Endodermal cell (in vitro differentiated cells): ENCODE results near the gene AP1AR. TPM values are rescaled to one million over a fixed set of nuclear protein-coding genes. Genes with fewer than 3 reads are reported as not detected.

Experiments
- DNase-seq: peaks from one replicate; pipeline ENCODE4 v3.0.0-alpha.2; 2017
- H3K27ac ChIP-seq: 2 replicates; pipeline ENCODE4 v1.5.1; 2013; ENCODE audit warnings: mild to moderate bottlenecking, low read depth, low read length, moderate library complexity
- H3K27me3 ChIP-seq: 2 replicates; pipeline ENCODE4 v1.6.1; 2013; ENCODE audit warnings: mild to moderate bottlenecking, low read length, moderate library complexity; ENCODE audit not compliant: insufficient read depth, control insufficient read depth, poor library complexity, severe bottlenecking
- H3K36me3 ChIP-seq: 2 replicates; pipeline ENCODE4 v1.7.0; 2013; ENCODE audit warnings: mild to moderate bottlenecking, low read length, moderate library complexity; ENCODE audit not compliant: control insufficient read depth, insufficient read depth
- H3K4me1 ChIP-seq: one replicate; pipeline ENCODE4 v1.7.0; 2013; ENCODE audit warnings: low read length; ENCODE audit not compliant: control insufficient read depth, insufficient read depth
- H3K4me3 ChIP-seq: 2 replicates; pipeline ENCODE4 v1.5.1; 2013; ENCODE audit warnings: mild to moderate bottlenecking, low read length, moderate library complexity
- H3K9ac ChIP-seq: 2 replicates; pipeline ENCODE4 v1.6.1; 2013; ENCODE audit warnings: mild to moderate bottlenecking, low read length, moderate library complexity; ENCODE audit not compliant: poor library complexity, severe bottlenecking; ENCODE audit errors: extremely low read depth
- H3K9me3 ChIP-seq: 2 replicates; pipeline ENCODE4 v1.6.1; 2013; ENCODE audit warnings: mild to moderate bottlenecking, low read length, moderate library complexity; ENCODE audit not compliant: control insufficient read depth
- H3K27ac Mint-ChIP-seq: 2 replicates; pipeline ENCODE4 v1.8.0; 2020; ENCODE audit warnings: mixed read lengths
- H3K27me3 Mint-ChIP-seq: 2 replicates; pipeline ENCODE4 v1.8.0; 2021; ENCODE audit warnings: mild to moderate bottlenecking, mixed read lengths; ENCODE audit not compliant: insufficient read depth
- H3K36me3 Mint-ChIP-seq: 2 replicates; pipeline ENCODE4 v1.8.0; 2020; ENCODE audit warnings: low read depth, mixed read lengths
- H3K4me1 Mint-ChIP-seq: 2 replicates; pipeline ENCODE4 v1.8.0; 2020; ENCODE audit warnings: mixed read lengths
- H3K4me3 Mint-ChIP-seq: 2 replicates; pipeline ENCODE4 v1.8.0; 2020; ENCODE audit warnings: mild to moderate bottlenecking, moderate library complexity, mixed read lengths
- H3K9me3 Mint-ChIP-seq: 2 replicates; pipeline ENCODE4 v1.8.0; 2020; ENCODE audit warnings: mild to moderate bottlenecking, mixed read lengths
- WGBS, 2 experiments: methylation state at CpG; one replicate each; pipeline versions ENCODE4 v1.1.5 to v1.1.7; 2013; ENCODE audit warnings: missing lambda C conversion rate in 2 of 2, mixed read lengths in 1 of 2; ENCODE audit not compliant: insufficient coverage in 1 of 2, insufficient read length in 1 of 2; 5-methylcytosine and 5-hydroxymethylcytosine counted together
- total RNA-seq, 2 donors: library from RNA; stranded (reverse); fragmentation: NEBNext Ultra II Directional in 1 of 2; extraction: Animal tissue kit (Norgen Biotek cat#: 25700) in 1 of 2; gene quantifications; 2 replicates in 1 of 2; 3 replicates in 1 of 2; pipeline ENCODE4 v1.2.1, GENCODE V29; 2021
- TF ChIP-seq, protein P1 (sequence below): fragments of 200-600 bp; sonication (generic); conservative IDR thresholded peaks from 2 replicates; pipeline ENCODE4 v1.5.0; 2021; ENCODE audit warnings: antibody characterized with exemption, mild to moderate bottlenecking

Gene AP1AR
- total RNA-seq, 2 donors from 2014 or later = 22.7 to 24.8 TPM

- Mint-ChIP-seq H3K4me3 (no peak overlapping the region), H3K9me3 (no peaks in the 10 kb centered on the region), H3K36me3 (no peaks in the 10 kb centered on the region), H3K4me1 (peaks cover 3% of the 10 kb centered on the region), H3K27me3 (no peaks in the 10 kb centered on the region), H3K27ac (no peak overlapping the region)
- no peak for DNase-seq
- Histone ChIP-seq H3K4me3 (no peak overlapping the region), H3K4me1 (no peaks in the 10 kb centered on the region), H3K9me3 (no peaks in the 10 kb centered on the region), H3K9ac (no peak overlapping the region), H3K27me3 (no peaks in the 10 kb centered on the region), H3K36me3 (no peaks in the 10 kb centered on the region), H3K27ac (no peak overlapping the region)
- TF ChIP-seq, protein P1, sequence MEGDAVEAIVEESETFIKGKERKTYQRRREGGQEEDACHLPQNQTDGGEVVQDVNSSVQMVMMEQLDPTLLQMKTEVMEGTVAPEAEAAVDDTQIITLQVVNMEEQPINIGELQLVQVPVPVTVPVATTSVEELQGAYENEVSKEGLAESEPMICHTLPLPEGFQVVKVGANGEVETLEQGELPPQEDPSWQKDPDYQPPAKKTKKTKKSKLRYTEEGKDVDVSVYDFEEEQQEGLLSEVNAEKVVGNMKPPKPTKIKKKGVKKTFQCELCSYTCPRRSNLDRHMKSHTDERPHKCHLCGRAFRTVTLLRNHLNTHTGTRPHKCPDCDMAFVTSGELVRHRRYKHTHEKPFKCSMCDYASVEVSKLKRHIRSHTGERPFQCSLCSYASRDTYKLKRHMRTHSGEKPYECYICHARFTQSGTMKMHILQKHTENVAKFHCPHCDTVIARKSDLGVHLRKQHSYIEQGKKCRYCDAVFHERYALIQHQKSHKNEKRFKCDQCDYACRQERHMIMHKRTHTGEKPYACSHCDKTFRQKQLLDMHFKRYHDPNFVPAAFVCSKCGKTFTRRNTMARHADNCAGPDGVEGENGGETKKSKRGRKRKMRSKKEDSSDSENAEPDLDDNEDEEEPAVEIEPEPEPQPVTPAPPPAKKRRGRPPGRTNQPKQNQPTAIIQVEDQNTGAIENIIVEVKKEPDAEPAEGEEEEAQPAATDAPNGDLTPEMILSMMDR = no peak
- 83 to 100% methylated on average over 1 of the region's 1 CpG for WGBS, 2 experiments
Measured at GRCh38 chr4:112199041-112199440, 32.5 kb upstream of the AP1AR start.

DNA sequence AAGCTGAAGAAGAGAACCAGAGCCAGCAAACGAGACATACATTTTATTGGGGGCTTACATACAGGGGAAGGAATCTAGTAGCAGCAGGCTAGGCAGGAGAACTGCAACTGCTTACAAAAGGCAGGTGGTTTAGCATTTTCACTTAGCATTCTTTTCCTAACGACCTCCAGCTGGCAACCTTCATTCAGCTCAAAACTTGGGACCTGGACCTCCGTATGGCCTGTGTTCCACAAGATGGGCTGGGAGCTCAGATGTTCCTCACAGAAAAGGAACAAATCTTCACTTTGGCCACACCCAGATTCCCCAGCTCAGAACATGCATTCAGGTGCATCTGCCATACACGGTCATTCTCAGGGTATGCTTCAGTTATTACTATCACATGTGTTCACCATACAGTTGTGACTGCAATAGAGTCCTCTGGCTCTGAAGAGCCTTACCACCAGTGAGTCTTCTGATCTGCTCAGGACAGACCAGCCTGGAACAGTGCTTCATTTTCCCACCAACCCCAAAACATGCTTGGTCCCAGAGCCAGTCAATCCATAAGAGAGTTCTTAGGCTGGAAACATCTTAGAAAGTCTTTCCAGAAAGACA, 29.6 kb upstream of the AP1AR start:
- no peaks in the 10 kb centered on the region for H3K9me3 ChIP-seq
- H3K9me3 Mint-ChIP-seq = no peaks in the 10 kb centered on the region
- no peaks in the 10 kb centered on the region for H3K4me1 ChIP-seq
- H3K27me3 Mint-ChIP-seq = no peaks in the 10 kb centered on the region
- H3K4me3 Mint-ChIP-seq = no peak overlapping the region
- H3K9ac ChIP-seq = no peak overlapping the region
- no peaks in the 10 kb centered on the region for H3K27me3 ChIP-seq
- 71 to 80% methylated on average over 3 to 4 of the region's 4 CpGs for WGBS, 2 experiments
- no peaks in the 10 kb centered on the region for H3K36me3 Mint-ChIP-seq
- no peak overlapping the region for H3K27ac ChIP-seq
- DNase-seq = no peak
- peaks cover 1% of the 10 kb centered on the region for H3K4me1 Mint-ChIP-seq
- no peaks in the 10 kb centered on the region for H3K36me3 ChIP-seq
- TF ChIP-seq, protein P1 = no peak
- no peak overlapping the region for H3K4me3 ChIP-seq
- H3K27ac Mint-ChIP-seq = no peak overlapping the region

- no peak overlapping the region for H3K4me3 ChIP-seq
- TF ChIP-seq, protein P1 = no peak
- H3K27me3 ChIP-seq = no peaks in the 10 kb centered on the region
- H3K27ac Mint-ChIP-seq = no peak overlapping the region
- no peak for DNase-seq
- no peaks in the 10 kb centered on the region for H3K36me3 ChIP-seq
- H3K4me1 ChIP-seq = no peaks in the 10 kb centered on the region
- H3K9me3 Mint-ChIP-seq = no peaks in the 10 kb centered on the region
- H3K27ac ChIP-seq = no peak overlapping the region
- 93% methylated on average over 1 of the region's 1 CpG; no CpG with 5 or more reads in 1 of the 2 experiments for WGBS, 2 experiments
- H3K27me3 Mint-ChIP-seq = peaks cover 2% of the 10 kb centered on the region
- H3K9me3 ChIP-seq = no peaks in the 10 kb centered on the region
- H3K9ac ChIP-seq = no peak overlapping the region
- H3K4me3 Mint-ChIP-seq = no peak overlapping the region
- H3K36me3 Mint-ChIP-seq = no peaks in the 10 kb centered on the region
- peaks cover 1% of the 10 kb centered on the region for H3K4me1 Mint-ChIP-seq
Measured at GRCh38 chr4:112203593-112203992, 28.0 kb upstream of the AP1AR start.
